ENCODE results near the gene GJB5.

The GJB5 gene

DNA sequence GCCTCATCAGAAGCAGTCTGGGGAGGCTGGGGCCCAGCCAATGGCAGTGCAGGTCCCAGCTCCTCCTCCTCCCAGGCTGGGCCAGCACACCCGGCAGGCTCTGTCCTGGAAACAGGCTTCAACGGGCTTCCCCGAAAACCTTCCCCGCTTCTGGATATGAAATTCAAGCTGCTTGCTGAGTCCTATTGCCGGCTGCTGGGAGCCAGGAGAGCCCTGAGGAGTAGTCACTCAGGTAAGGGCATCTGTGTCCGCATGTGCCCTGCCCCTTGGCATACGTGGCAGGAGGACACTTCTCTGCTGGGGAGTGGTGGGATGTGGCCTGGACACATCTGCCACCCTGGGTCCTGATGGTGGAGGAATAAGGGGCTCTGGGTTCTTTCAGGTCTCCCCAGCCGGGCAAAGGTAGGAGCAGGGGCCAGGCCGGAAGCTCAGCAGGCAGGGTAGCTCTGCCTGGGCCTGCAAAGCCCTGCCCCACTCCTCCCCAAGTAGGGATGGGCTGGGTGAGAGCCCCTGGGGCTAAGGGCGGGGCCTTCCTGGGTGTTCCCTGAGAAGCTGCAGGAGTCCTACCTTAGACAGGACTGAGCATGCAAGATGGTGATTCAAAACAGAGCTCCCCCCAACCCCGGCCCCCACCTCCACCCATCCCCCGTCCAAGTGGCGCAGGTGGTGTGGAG is at the start of gene GJB5:
TSS of gene GJB5 (plus strand) at position 84 of the 674 bp plus-strand sequence. CDS start 2,284 bp downstream, outside the sequence.
- no peak within 1 kb of the TSS for H3K27ac ChIP-seq
- no peak for TF ChIP-seq ZFX (IDR thresholded peaks at IDR 0.05; ENCODE audit: borderline replicate concordance)
- TF ChIP-seq, protein P1, sequence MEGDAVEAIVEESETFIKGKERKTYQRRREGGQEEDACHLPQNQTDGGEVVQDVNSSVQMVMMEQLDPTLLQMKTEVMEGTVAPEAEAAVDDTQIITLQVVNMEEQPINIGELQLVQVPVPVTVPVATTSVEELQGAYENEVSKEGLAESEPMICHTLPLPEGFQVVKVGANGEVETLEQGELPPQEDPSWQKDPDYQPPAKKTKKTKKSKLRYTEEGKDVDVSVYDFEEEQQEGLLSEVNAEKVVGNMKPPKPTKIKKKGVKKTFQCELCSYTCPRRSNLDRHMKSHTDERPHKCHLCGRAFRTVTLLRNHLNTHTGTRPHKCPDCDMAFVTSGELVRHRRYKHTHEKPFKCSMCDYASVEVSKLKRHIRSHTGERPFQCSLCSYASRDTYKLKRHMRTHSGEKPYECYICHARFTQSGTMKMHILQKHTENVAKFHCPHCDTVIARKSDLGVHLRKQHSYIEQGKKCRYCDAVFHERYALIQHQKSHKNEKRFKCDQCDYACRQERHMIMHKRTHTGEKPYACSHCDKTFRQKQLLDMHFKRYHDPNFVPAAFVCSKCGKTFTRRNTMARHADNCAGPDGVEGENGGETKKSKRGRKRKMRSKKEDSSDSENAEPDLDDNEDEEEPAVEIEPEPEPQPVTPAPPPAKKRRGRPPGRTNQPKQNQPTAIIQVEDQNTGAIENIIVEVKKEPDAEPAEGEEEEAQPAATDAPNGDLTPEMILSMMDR (IDR thresholded peaks at IDR 0.05): no peak

DNA sequence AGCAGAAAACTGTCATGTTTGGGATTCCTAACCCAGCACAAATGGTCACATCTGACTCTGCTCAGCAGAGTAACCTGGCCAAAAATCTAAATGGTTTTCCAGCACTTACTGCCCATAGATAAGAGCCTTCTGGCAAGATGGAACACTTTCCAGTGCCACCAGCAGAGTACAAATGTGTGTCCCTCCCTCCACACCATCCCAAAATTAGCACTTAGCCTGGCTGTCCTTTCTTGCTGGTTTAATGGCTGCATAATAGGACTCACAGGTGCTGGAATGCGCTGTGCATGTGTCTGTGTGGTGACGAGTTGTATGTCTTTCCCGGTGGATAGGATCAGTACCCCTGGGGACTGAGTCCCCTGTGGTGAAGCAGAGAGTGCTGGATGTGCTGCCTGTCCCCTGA is 49.8 kb upstream of the GJB5 start:
- H3K27ac ChIP-seq: no peak overlapping the region
- TF ChIP-seq, protein P1 (IDR thresholded peaks at IDR 0.05): no peak

DNA sequence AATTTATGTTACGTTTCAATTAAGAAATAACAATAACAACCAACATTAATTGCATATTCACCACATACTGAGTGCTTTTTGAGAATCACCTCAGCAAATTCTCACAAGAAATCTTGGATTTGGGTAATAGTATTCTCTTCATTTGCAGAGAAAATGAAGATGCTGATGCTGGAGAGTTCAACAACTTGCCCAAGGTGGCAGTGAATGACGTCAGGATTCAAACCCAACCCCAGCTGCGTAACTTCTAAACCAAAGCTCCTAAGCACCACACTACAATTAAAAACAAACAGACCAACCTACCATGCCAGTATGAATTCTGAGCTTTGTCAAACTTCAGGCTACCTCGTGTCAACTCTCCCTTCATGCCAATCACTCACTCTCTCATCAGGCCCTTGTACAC is 46.7 kb upstream of the GJB5 start:
- no peak for TF ChIP-seq ZFX (IDR thresholded peaks at IDR 0.05; ENCODE audit: borderline replicate concordance)
- TF ChIP-seq, protein P1 (IDR thresholded peaks at IDR 0.05): no peak

DNA sequence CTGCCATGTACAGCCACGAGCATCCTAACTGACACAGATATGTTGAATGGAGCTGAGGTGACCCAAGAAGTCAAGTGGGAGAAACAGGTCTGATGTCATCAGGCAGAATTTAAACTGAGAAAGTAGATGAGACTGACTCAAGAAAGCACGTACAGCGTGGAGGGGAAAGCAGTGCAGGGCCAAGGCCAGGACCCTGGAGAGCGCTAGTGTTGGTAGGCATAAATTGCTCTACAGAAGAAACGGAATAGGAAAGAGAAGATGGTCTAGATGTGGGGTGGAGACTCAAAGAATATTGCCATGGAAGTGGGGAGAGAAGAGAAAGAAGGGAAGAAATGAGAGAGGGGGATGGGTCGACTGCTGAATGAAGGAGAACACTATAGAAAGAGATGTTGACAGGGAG is 45.3 kb upstream of the GJB5 start:
- no peak overlapping the region for H3K27ac ChIP-seq
- no peak for TF ChIP-seq ZFX (IDR thresholded peaks at IDR 0.05; ENCODE audit: borderline replicate concordance)
- TF ChIP-seq, protein P1 (IDR thresholded peaks at IDR 0.05): no peak

More for the DNA sequence above, 46.7 kb upstream of the GJB5 start:
- no peak overlapping the region for H3K27ac ChIP-seq

DNA sequence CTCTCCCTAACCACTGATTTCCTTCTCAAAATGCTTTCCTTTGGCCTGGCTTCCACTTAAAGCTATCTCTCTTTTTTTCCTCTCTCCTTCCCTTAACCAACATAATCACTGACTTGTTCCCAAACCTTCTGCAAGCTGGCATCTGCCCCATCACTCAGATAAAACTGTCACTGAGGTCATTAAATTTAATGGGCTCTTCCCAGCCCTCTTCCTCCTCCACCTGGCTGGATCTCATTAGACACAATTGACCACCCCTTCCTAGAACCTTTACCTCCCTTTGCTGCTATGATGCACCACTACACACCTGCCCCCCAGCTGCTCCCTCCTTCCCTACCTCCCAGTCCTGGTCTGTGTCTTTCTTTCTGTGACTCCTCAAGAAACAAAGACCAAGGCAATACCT is 44.0 kb upstream of the GJB5 start:
- TF ChIP-seq, protein P1 (IDR thresholded peaks at IDR 0.05): no peak
- TF ChIP-seq ZFX (IDR thresholded peaks at IDR 0.05; ENCODE audit: borderline replicate concordance): no peak

DNA sequence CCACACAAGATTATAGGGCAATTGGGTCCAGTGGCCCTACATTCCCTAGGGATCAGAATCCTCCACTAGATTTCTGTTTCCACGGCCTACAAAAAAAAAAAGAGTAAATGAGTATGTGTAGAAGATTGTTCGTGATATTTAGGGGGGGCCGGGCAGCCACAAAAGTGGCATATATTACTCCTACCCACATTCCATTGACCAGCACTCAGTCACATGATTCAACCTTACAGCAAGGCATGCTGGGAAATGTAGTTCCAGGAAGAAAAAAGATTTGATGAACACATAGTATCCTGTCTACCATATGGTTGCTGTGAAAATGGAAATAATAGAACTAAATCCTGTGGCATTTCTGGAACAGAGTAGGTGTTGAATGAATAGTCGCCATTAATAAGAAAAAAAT is 43.4 kb upstream of the GJB5 start:
- no peak for TF ChIP-seq ZFX (IDR thresholded peaks at IDR 0.05; ENCODE audit: borderline replicate concordance)
- TF ChIP-seq, protein P1 (IDR thresholded peaks at IDR 0.05): no peak
- no peak overlapping the region for H3K27ac ChIP-seq

More for the DNA sequence above, 44.0 kb upstream of the GJB5 start:
- no peak overlapping the region for H3K27ac ChIP-seq

DNA sequence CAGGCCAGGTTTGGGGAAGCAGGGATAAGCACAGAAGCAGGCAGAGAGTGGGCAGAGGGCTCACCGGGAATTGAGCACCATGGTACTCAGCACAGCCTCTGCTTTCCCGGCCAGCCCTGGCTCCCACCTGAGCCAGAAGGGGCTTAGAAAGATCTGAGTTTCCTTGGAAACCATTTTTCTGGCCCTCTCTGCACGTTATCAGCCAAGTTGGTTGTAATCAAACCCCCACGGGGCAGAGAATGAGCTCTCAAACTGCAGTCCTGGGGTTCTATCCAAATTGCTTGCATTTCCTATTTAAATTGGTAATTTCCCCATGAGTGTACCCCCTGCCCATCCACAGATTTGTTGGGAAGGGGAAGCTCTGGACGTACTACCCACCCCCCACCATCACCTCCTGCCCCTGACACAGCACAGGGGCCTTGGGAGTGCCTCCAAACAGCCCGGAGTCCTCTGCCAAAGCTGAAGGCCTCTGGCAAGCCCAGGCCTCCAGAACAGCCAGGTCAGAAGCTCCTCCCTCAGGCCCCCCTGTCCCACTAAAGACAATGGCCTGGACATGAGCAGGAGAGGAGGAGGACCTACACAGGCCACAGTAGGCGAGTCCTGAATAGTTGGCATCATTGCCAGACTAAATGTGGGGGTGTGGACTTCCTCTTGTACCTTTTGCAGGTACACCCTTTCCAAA is 42.7 kb upstream of the GJB5 start:
- no peak overlapping the region for H3K27ac ChIP-seq
- TF ChIP-seq, protein P1 (IDR thresholded peaks at IDR 0.05): no peak
- no peak for TF ChIP-seq ZFX (IDR thresholded peaks at IDR 0.05; ENCODE audit: borderline replicate concordance)
